Fibroblast of villous mesenchyme (primary cell): ENCODE measurements around the gene OR2AT4. TPM values are rescaled to one million over a fixed set of nuclear protein-coding genes. Genes with fewer than 3 reads are reported as not detected.
A peak's percentile ranks its signal among the peaks of the same experiment; 100 is the strongest.

Source experiments
- DNase-seq: peaks from one replicate; pipeline ENCODE4 v3.0.0-alpha.2; 2010; ENCODE audit warnings: low read depth
- H3K4me3 ChIP-seq: 2 replicates; pipeline ENCODE4 v1.5.1; 2011; ENCODE audit warnings: low read depth, mild to moderate bottlenecking, low read length
- CTCF ChIP-seq: IDR thresholded peaks from 2 replicates; pipeline ENCODE4 v1.5.1; 2012; ENCODE audit warnings: low read depth, mild to moderate bottlenecking, low read length; ENCODE audit not compliant: insufficient read depth
- total RNA-seq: library from RNA; depleted of rRNA; stranded (reverse); fragments of >200 nt; gene quantifications from 2 replicates; pipeline ENCODE4 v1.2.3, GENCODE V29; 2012

The OR2AT4 gene
- total RNA-seq, 1 donor, result not detected

GRCh38 chr11:75040167-75040770, 56.4 kb downstream of the OR2AT4 start:
- TF ChIP-seq CTCF, result no peak
- H3K4me3 ChIP-seq, result no peak overlapping the region
- DNase-seq, result no peak

- no peak overlapping the region for H3K4me3 ChIP-seq
- no peak for TF ChIP-seq CTCF
- DNase-seq, result no peak
Measured at GRCh38 chr11:75035911-75036565, 60.6 kb downstream of the OR2AT4 start.

- DNase-seq, result no peak
- no peak overlapping the region for H3K4me3 ChIP-seq
- TF ChIP-seq CTCF, result no peak
Measured at GRCh38 chr11:75035256-75035655, 61.4 kb downstream of the OR2AT4 start.

GRCh38 chr11:75033916-75034315, 62.8 kb downstream of the OR2AT4 start:
- H3K4me3 ChIP-seq, result no peak overlapping the region
- DNase-seq, result no peak
- no peak for TF ChIP-seq CTCF

- H3K4me3 ChIP-seq, result no peak overlapping the region
- DNase-seq, result no peak
- TF ChIP-seq CTCF, result no peak
Measured at GRCh38 chr11:75032550-75032935, 64.1 kb downstream of the OR2AT4 start.

- DNase-seq, result peak; percentile 74
- peak; percentile 89 for TF ChIP-seq CTCF
Measured at GRCh38 chr11:75031771-75032549, 64.7 kb downstream of the OR2AT4 start.

More at GRCh38 chr11:75031771-75032549, 64.7 kb downstream of the OR2AT4 start:
- no peak overlapping the region for H3K4me3 ChIP-seq

Other genes with a start within 250 kb of the OR2AT4 start
- 7.8 and 9.7 TPM in 2 replicates for gene XRRA1, start 147.8 kb downstream of the OR2AT4 start, total RNA-seq
- 14.7 and 20.3 TPM in 2 replicates for gene SPCS2, start 147.6 kb downstream of the OR2AT4 start, total RNA-seq
- 6.4 and 11.2 TPM in 2 replicates for gene NEU3, start 107.9 kb downstream of the OR2AT4 start, total RNA-seq
- under 0.01 TPM in 1 of 2 replicates, not detected in the other for gene SLCO2B1, start 54.2 kb upstream of the OR2AT4 start, total RNA-seq
- not detected in 2 replicates for gene TPBGL, start 143.9 kb upstream of the OR2AT4 start, total RNA-seq